BJ (cell line): ENCODE measurements around the gene LAMTOR1. TPM values are rescaled to one million over a fixed set of nuclear protein-coding genes. Genes with fewer than 3 reads are reported as not detected.

Source experiments
- CTCF ChIA-PET: fragments of 350-600 bp; formaldehyde crosslinking; extraction: SDS; loops from one replicate; lab custom pipeline; 2021; ENCODE audit warnings: antibody characterized with exemption, inconsistent platforms; lab: Yijun Ruan, JAX
- POLR2A ChIA-PET: fragments of 300-600 bp; sonication (Branson Sonifier 250); formaldehyde crosslinking; extraction: SDS; loops from one replicate; lab custom pipeline; 2021; ENCODE audit warnings: antibody characterized with exemption; lab: Charles Lee
- DNase-seq: peaks from one replicate; pipeline ENCODE4 v3.0.0-alpha.2; 2011; ENCODE audit warnings: low read depth
- H3K27me3 ChIP-seq: 2 replicates; pipeline ENCODE4 v1.6.0; 2011; ENCODE audit warnings: low read length; ENCODE audit not compliant: control insufficient read depth, insufficient read depth
- H3K36me3 ChIP-seq: 2 replicates; pipeline ENCODE4 v1.5.1; 2011; ENCODE audit warnings: low read length; ENCODE audit not compliant: control insufficient read depth, insufficient read depth
- H3K4me3 ChIP-seq: 2 replicates; pipeline ENCODE4 v1.5.1; 2011; ENCODE audit warnings: low read depth, mild to moderate bottlenecking, control low read depth, low read length
- CTCF ChIP-seq: IDR thresholded peaks from 2 replicates; pipeline ENCODE4 v1.5.1; 2011; ENCODE audit warnings: low read depth, mild to moderate bottlenecking, control low read depth, inconsistent platforms, low read length, moderate library complexity; ENCODE audit not compliant: insufficient read depth
- polyA plus RNA-seq: library from polyadenylated mRNA; depleted of rRNA; stranded (reverse); fragments of >200 nt; gene quantifications from 2 replicates; pipeline ENCODE4 v1.2.3, GENCODE V29; 2011

LAMTOR1 gene
- polyA plus RNA-seq, 1 experiment, result 145 TPM

GRCh38 chr11:72127923-72128322, 24.8 kb upstream of the LAMTOR1 start:
- no peak for TF ChIP-seq CTCF
- CTCF ChIA-PET, result interaction anchor here (0.6 to 2.4 kb wide), 3 partner anchors 16 to 260 kb away, joined by 3 to 11 read pairs (median 3); no protein-coding TSS in a partner anchor
- H3K36me3 ChIP-seq, result no peaks in the 10 kb centered on the region
- no peak for DNase-seq
- no peaks in the 10 kb centered on the region for H3K27me3 ChIP-seq
- H3K4me3 ChIP-seq, result no peak overlapping the region
- POLR2A ChIA-PET, result no interaction called here

GRCh38 chr11:72125956-72126355, 22.9 kb upstream of the LAMTOR1 start:
- DNase-seq, result no peak
- POLR2A ChIA-PET, result no interaction called here
- no peak overlapping the region for H3K4me3 ChIP-seq
- no peaks in the 10 kb centered on the region for H3K27me3 ChIP-seq
- no peak for TF ChIP-seq CTCF
- CTCF ChIA-PET, result interaction anchor here (1.2 kb wide), 2 partner anchors 9 to 305 kb away, joined by 3 to 4 read pairs; no protein-coding TSS in a partner anchor
- H3K36me3 ChIP-seq, result no peaks in the 10 kb centered on the region

- CTCF ChIA-PET, result interaction anchor here (2.7 kb wide), 1 partner anchor 20 kb away, joined by 11 read pairs; no protein-coding TSS in a partner anchor
- no peaks in the 10 kb centered on the region for H3K27me3 ChIP-seq
- POLR2A ChIA-PET, result no interaction called here
- TF ChIP-seq CTCF, result no peak
- DNase-seq, result no peak
- no peak overlapping the region for H3K4me3 ChIP-seq
- H3K36me3 ChIP-seq, result no peaks in the 10 kb centered on the region
Measured at GRCh38 chr11:72124046-72124445, 20.9 kb upstream of the LAMTOR1 start.

- Histone ChIP-seq H3K4me3 (no peak overlapping the region), H3K27me3 (no peaks in the 10 kb centered on the region), H3K36me3 (no peaks in the 10 kb centered on the region)
- DNase-seq, result no peak
- CTCF ChIA-PET, result interaction anchor here (2.7 kb wide), 1 partner anchor 21 kb away, joined by 11 read pairs; no protein-coding TSS in a partner anchor
- TF ChIP-seq CTCF, result no peak
- POLR2A ChIA-PET, result no interaction called here
Measured at GRCh38 chr11:72123117-72123653, 20.1 kb upstream of the LAMTOR1 start.

GRCh38 chr11:72122607-72123006, 19.5 kb upstream of the LAMTOR1 start:
- Histone ChIP-seq H3K36me3 (no peaks in the 10 kb centered on the region), H3K27me3 (no peaks in the 10 kb centered on the region), H3K4me3 (no peak overlapping the region)
- ChIA-PET POLR2A (no interaction called here), CTCF (interaction anchor here (2.7 kb wide), 1 partner anchor 21 kb away, joined by 11 read pairs; no protein-coding TSS in a partner anchor)
- no peak for TF ChIP-seq CTCF
- no peak for DNase-seq
